CD14-positive monocyte (primary cell): Measurements from ENCODE around the gene RAP1B. TPM values are rescaled to one million over a fixed set of nuclear protein-coding genes. Genes with fewer than 3 reads are reported as not detected.
A peak's percentile ranks its signal among the peaks of the same experiment; 100 is the strongest.

ENCODE experiments used
- DNase-seq, 3 donors: peaks; one replicate each; pipeline ENCODE4 v3.0.0-alpha.2; 2011 to 2022
- H2AFZ ChIP-seq: 2 replicates; pipeline ENCODE4 v1.6.0; 2012; ENCODE audit warnings: mild to moderate bottlenecking, low read depth, low read length, inconsistent platforms; ENCODE audit not compliant: insufficient read depth, poor library complexity, severe bottlenecking
- H3K27ac ChIP-seq, 2 donors: 1 replicate in 1 of 2; 2 replicates in 1 of 2; pipeline ENCODE4 v1.5.1; 2012 to 2013; ENCODE audit warnings: low read length in 2 of 2, control low read depth in 1 of 2, inconsistent platforms in 1 of 2, low read depth in 1 of 2, mild to moderate bottlenecking in 1 of 2
- H3K27me3 ChIP-seq, 2 donors: one replicate each; pipeline versions ENCODE4 v1.6.0 to v1.6.1; 2011 to 2013; ENCODE audit warnings: low read length in 2 of 2; ENCODE audit not compliant: control insufficient read depth in 2 of 2, insufficient read depth in 2 of 2
- H3K36me3 ChIP-seq, 2 donors: replicated peaks in 1 of 2; 1 replicate in 1 of 2; 2 replicates in 1 of 2; pipeline versions ENCODE4 v1.5.1 to v1.6.1; 2012 to 2013; ENCODE audit warnings: low read length in 2 of 2, control low read depth in 1 of 2, inconsistent platforms in 1 of 2, mild to moderate bottlenecking in 1 of 2; ENCODE audit not compliant: insufficient read depth in 2 of 2, control insufficient read depth in 1 of 2
- H3K4me1 ChIP-seq, 2 donors: 1 replicate in 1 of 2; 2 replicates in 1 of 2; pipeline versions ENCODE4 v1.5.1 to v1.6.1; 2012 to 2013; ENCODE audit warnings: low read length in 2 of 2, control low read depth in 1 of 2, inconsistent platforms in 1 of 2, mild to moderate bottlenecking in 1 of 2, moderate library complexity in 1 of 2; ENCODE audit not compliant: insufficient read depth in 2 of 2, control insufficient read depth in 1 of 2
- H3K4me2 ChIP-seq: replicated peaks from 2 replicates; pipeline ENCODE3; 2012; ENCODE audit warnings: low read length, moderate library complexity, mild to moderate bottlenecking; ENCODE audit not compliant: poor library complexity, severe bottlenecking; ENCODE audit errors: extremely low read depth
- H3K4me3 ChIP-seq, 3 experiments: fragments of 200-600 bp in 1 of 3; sonication (generic) in 1 of 3; replicated peaks in 1 of 3; 1 replicate in 2 of 3; 2 replicates in 1 of 3; pipeline ENCODE4 v1.5.1; 2011 to 2013; ENCODE audit warnings: low read length in 3 of 3, mild to moderate bottlenecking in 3 of 3, control low read depth in 2 of 3, low read depth in 2 of 3, inconsistent platforms in 1 of 3, moderate library complexity in 1 of 3
- H3K79me2 ChIP-seq: 2 replicates; pipeline ENCODE4 v1.6.0; 2012; ENCODE audit warnings: mild to moderate bottlenecking, control low read depth, inconsistent platforms, low read length, moderate library complexity; ENCODE audit not compliant: insufficient read depth
- H3K9ac ChIP-seq: 2 replicates; pipeline ENCODE4 v1.6.0; 2017; ENCODE audit warnings: low read length, mild to moderate bottlenecking; ENCODE audit not compliant: insufficient read depth, poor library complexity, severe bottlenecking
- H3K9me3 ChIP-seq, 2 donors: replicated peaks in 1 of 2; 1 replicate in 1 of 2; 2 replicates in 1 of 2; pipeline versions ENCODE4 v1.5.1 to v1.6.1; 2012 to 2013; ENCODE audit warnings: low read length in 2 of 2, control low read depth in 1 of 2; ENCODE audit not compliant: control insufficient read depth in 1 of 2, insufficient read depth in 1 of 2
- H4K20me1 ChIP-seq: 2 replicates; pipeline ENCODE4 v1.6.0; 2012; ENCODE audit warnings: mild to moderate bottlenecking, low read length, control low read depth, moderate library complexity; ENCODE audit not compliant: insufficient read depth
- H3K27ac Mint-ChIP-seq, 7 donors: one replicate each; pipeline ENCODE4 v1.8.0; 2020; ENCODE audit warnings: mild to moderate bottlenecking in 7 of 7, mixed read lengths in 7 of 7, moderate library complexity in 6 of 7, inconsistent platforms in 2 of 7
- H3K27me3 Mint-ChIP-seq, 3 donors: one replicate each; pipeline ENCODE4 v1.8.0; 2021 to 2022; ENCODE audit warnings: low read depth in 3 of 3, mild to moderate bottlenecking in 3 of 3, mixed read lengths in 3 of 3, moderate library complexity in 3 of 3, inconsistent platforms in 1 of 3
- H3K36me3 Mint-ChIP-seq, 2 donors: one replicate each; pipeline ENCODE4 v1.8.0; 2020; ENCODE audit warnings: mixed read lengths in 2 of 2, inconsistent platforms in 1 of 2, mild to moderate bottlenecking in 1 of 2
- H3K4me1 Mint-ChIP-seq: one replicate; pipeline ENCODE4 v1.8.0; 2020; ENCODE audit warnings: mild to moderate bottlenecking, mixed read lengths
- H3K4me3 Mint-ChIP-seq, 2 donors: one replicate each; pipeline ENCODE4 v1.8.0; 2020; ENCODE audit warnings: mild to moderate bottlenecking in 2 of 2, mixed read lengths in 2 of 2, moderate library complexity in 1 of 2
- H3K9me3 Mint-ChIP-seq, 7 donors: one replicate each; pipeline ENCODE4 v1.8.0; 2020 to 2022; ENCODE audit warnings: mixed read lengths in 7 of 7, mild to moderate bottlenecking in 6 of 7, moderate library complexity in 6 of 7, inconsistent platforms in 2 of 7
- WGBS: methylation state at CpG from one replicate; pipeline ENCODE4 v1.1.5; 2013; ENCODE audit warnings: missing lambda C conversion rate; ENCODE audit not compliant: insufficient coverage; 5-methylcytosine and 5-hydroxymethylcytosine counted together
- intact Hi-C, 2 donors: fragments of 100-400 bp; cut with micrococcal nuclease; formaldehyde crosslinking; loops; one replicate each; pipeline versions ENCODE4 v1.15.0 to v1.15.1; 2023
- polyA plus RNA-seq, 3 donors: library from polyadenylated mRNA; depleted of rRNA in 1 of 3; unstranded in 2 of 3; stranded (reverse) in 1 of 3; fragments of 300-500 nt in 2 of 3; fragments of >200 nt in 1 of 3; fragmentation: Illumina TruSeq in 2 of 3; gene quantifications; 1 replicate in 2 of 3; 2 replicates in 1 of 3; pipeline ENCODE4 v1.2.3, GENCODE V29; 2012 to 2021
- TF ChIP-seq, protein P1 (sequence below): fragments of 200-600 bp; IDR thresholded peaks from one replicate; pipeline ENCODE4 v1.8.0; 2022; ENCODE audit warnings: antibody characterized with exemption, mild to moderate bottlenecking

Gene RAP1B
- polyA plus RNA-seq, 3 donors: 153 to 543 (median 461) TPM

- no peaks in the 10 kb centered on the region for H3K27me3 ChIP-seq
- H3K4me2 ChIP-seq: no peak overlapping the region
- no peaks in the 10 kb centered on the region for H3K9me3 ChIP-seq
- Mint-ChIP-seq H3K4me1 (peaks cover 58% of the 10 kb centered on the region), H3K27ac (peak overlapping the region in 3 of 7 donors; percentile 37 to 81 (median 66)), H3K9me3 (peaks cover 0 to 5% (median 0%) of the 10 kb centered on the region in 7 donors), H3K36me3 (peaks cover 29 to 60% of the 10 kb centered on the region in 2 donors), H3K27me3 (peaks cover 0 to 3% (median 1%) of the 10 kb centered on the region in 3 donors), H3K4me3 (no peak overlapping the region)
- H3K9ac ChIP-seq: no peak overlapping the region
- no peak overlapping the region for H2AFZ ChIP-seq
- WGBS: 73% methylated on average over 1 of the region's 1 CpG
- peaks cover 14 to 41% of the 10 kb centered on the region in 2 donors for H3K36me3 ChIP-seq
- no peak overlapping the region for H3K4me3 ChIP-seq
- H3K79me2 ChIP-seq: peaks cover 100% of the 10 kb centered on the region
- TF ChIP-seq, protein P1, sequence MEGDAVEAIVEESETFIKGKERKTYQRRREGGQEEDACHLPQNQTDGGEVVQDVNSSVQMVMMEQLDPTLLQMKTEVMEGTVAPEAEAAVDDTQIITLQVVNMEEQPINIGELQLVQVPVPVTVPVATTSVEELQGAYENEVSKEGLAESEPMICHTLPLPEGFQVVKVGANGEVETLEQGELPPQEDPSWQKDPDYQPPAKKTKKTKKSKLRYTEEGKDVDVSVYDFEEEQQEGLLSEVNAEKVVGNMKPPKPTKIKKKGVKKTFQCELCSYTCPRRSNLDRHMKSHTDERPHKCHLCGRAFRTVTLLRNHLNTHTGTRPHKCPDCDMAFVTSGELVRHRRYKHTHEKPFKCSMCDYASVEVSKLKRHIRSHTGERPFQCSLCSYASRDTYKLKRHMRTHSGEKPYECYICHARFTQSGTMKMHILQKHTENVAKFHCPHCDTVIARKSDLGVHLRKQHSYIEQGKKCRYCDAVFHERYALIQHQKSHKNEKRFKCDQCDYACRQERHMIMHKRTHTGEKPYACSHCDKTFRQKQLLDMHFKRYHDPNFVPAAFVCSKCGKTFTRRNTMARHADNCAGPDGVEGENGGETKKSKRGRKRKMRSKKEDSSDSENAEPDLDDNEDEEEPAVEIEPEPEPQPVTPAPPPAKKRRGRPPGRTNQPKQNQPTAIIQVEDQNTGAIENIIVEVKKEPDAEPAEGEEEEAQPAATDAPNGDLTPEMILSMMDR: no peak
- H3K27ac ChIP-seq: peak overlapping the region in 1 of 2 donors; percentile 60
- H4K20me1 ChIP-seq: peaks cover 100% of the 10 kb centered on the region
- DNase-seq: peak in 1 of 3 donors; percentile 19
- peaks cover 20 to 35% of the 10 kb centered on the region in 2 donors for H3K4me1 ChIP-seq
- intact Hi-C loops: no loop called here
These were observed 11.6 kb downstream of the RAP1B start for GRCh38 chr12:68622250-68622649.

GRCh38 chr12:68623059-68623458 is 12.4 kb downstream of the RAP1B start:
- Mint-ChIP-seq H3K27me3 (peaks cover 0 to 3% (median 1%) of the 10 kb centered on the region in 3 donors), H3K36me3 (peaks cover 33 to 62% of the 10 kb centered on the region in 2 donors), H3K27ac (peak overlapping the region in 3 of 7 donors; percentile 37 to 81 (median 79)), H3K9me3 (peaks cover 0 to 8% (median 0%) of the 10 kb centered on the region in 7 donors), H3K4me1 (peaks cover 58% of the 10 kb centered on the region), H3K4me3 (no peak overlapping the region)
- H3K36me3 ChIP-seq: peaks cover 14 to 42% of the 10 kb centered on the region in 2 donors
- no peaks in the 10 kb centered on the region for H3K27me3 ChIP-seq
- TF ChIP-seq, protein P1: no peak
- no peak overlapping the region for H2AFZ ChIP-seq
- peaks cover 20 to 35% of the 10 kb centered on the region in 2 donors for H3K4me1 ChIP-seq
- intact Hi-C loops: no loop called here
- no peak for DNase-seq
- no peak overlapping the region for H3K4me2 ChIP-seq
- H3K79me2 ChIP-seq: peaks cover 100% of the 10 kb centered on the region
- H4K20me1 ChIP-seq: peaks cover 100% of the 10 kb centered on the region
- no peak overlapping the region for H3K4me3 ChIP-seq
- peak overlapping the region in 1 of 2 donors; percentile 60 for H3K27ac ChIP-seq
- no peak overlapping the region for H3K9ac ChIP-seq
- no peaks in the 10 kb centered on the region for H3K9me3 ChIP-seq
